Hematopoietic multipotent progenitor cell (in vitro differentiated cells): ENCODE data around the gene BEST1. TPM values are rescaled to one million over a fixed set of nuclear protein-coding genes. Genes with fewer than 3 reads are reported as not detected.

Experiments used
- DNase-seq, 3 donors: peaks; one replicate each; pipeline ENCODE4 v3.0.0-alpha.2; 2011 to 2015; ENCODE audit warnings: low read depth in 2 of 3, low spot score in 2 of 3
- small RNA-seq: library from RNA; depleted of rRNA; stranded (forward); fragments of <200 nt; gene quantifications from one replicate; pipeline ENCODE3, GENCODE V24; 2012
- total RNA-seq: library from RNA; depleted of rRNA; stranded (reverse); fragments of >200 nt; gene quantifications from one replicate; pipeline ENCODE4 v1.2.3, GENCODE V29; 2012

BEST1 gene
- total RNA-seq, 1 donor = 1.9 TPM

GRCh38 chr11:62010935-62011528 is 60.9 kb downstream of the BEST1 start:
- DNase-seq = no peak

DNA sequence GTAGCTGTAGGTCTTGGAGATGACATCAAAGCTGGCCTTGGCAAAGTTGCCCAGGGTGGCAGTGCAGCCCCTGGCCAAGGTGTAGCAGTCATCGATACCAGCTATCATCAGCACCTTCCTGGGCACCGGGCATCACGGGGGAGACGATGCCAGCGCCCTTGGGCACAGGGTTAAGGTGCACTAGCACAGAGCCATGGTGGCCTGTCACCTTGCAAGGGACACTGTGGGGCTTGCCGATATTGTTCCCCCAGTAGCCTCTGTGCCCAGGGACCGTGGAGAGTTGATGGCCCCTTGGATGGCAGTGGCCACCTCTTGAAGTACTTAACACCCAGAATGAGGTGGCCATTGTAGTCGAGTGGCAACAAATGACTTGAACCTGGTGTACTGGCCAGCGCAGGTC is 61.7 kb downstream of the BEST1 start:
- no peak for DNase-seq

DNA sequence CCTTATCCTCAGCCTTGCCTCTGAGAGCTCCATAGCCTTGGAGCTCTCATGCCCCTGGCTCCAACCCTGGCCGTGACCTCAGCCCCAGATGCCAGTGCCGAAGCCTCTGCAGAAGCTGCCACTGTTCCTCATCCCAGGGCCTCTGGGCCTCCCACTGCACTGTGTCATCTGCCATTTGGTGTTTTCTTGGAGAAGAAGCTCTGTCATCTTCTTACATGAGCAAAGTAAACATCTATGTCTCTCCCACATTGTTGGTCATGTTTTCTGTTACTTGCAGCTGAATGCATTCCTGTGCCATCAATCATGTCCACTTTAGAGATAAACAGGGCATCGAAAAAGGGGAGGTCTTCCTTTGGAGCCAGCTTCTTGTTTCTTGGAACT is 62.3 kb downstream of the BEST1 start:
- DNase-seq = no peak

DNA sequence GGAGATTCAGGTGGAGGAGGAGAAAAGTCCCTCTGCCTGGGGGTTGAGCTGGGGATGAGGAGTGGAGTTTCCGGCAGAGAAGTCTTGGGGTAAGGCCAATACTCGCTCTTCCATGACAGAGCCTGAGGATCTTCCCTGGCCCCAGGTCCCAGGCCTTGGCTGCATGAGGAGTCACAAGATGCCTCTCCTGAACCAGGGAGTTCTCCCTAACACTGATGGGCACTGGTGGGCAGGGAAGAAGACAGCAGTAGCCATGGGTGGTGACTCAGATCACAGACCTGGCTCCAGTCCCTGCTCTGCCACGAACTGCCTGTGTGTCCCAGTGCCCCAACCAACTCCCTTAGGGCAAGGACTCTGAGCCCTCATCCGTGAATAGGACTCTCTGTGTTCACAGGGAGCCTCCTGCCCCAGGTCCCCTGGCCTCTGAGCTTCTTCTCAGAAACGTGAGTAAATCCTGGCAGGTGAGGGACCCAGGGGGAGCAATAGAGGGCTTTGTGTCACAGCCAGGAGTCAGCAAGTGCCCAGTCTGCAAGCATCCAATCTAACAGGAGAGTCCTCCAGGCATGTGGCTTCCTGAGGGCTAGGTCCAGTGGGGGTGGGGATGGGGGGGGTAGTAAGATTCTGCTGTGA is 62.8 kb downstream of the BEST1 start:
- no peak for DNase-seq

Small RNA genes lying within 50 kb of the gene (small RNA-seq; reads per million reads assigned to genes)
- not detected for gene RNU6-1243P

Other genes with a start within 250 kb of the BEST1 start
- gene MYRF, start 197.7 kb upstream of the BEST1 start, total RNA-seq = 0.27 TPM
- 96.7 TPM for gene TMEM258, start 157.8 kb upstream of the BEST1 start, total RNA-seq
- 31.5 TPM for gene FEN1, start 157.4 kb upstream of the BEST1 start, total RNA-seq
- gene FADS1, start 133.3 kb upstream of the BEST1 start, total RNA-seq = 61.1 TPM
- 110 TPM for gene FADS2, start 122.1 kb upstream of the BEST1 start, total RNA-seq
- 52.2 TPM for gene FADS3, start 58.8 kb upstream of the BEST1 start, total RNA-seq
- gene RAB3IL1, start 32.8 kb upstream of the BEST1 start, total RNA-seq = 0.54 TPM
- 500 TPM for gene FTH1, start 17.3 kb downstream of the BEST1 start, total RNA-seq
- 27.7 TPM for gene INCENP, start 173.7 kb downstream of the BEST1 start, total RNA-seq
- gene SCGB1D1, start 239.9 kb downstream of the BEST1 start, total RNA-seq = not detected